GM12878 (cell line): ENCODE data around the gene BAIAP2L1. TPM values are rescaled to one million over a fixed set of nuclear protein-coding genes. Genes with fewer than 3 reads are reported as not detected.

Experiments used
- BACH1 ChIP-seq: fragments of 450-650 bp; IDR thresholded peaks from 2 replicates; pipeline ENCODE4 v1.6.1; 2017; ENCODE audit warnings: mild to moderate bottlenecking, borderline replicate concordance
- CEBPB ChIP-seq, 2 experiments: fragments of 150-350 bp in 1 of 2; IDR thresholded peaks; 2 replicates each; pipeline ENCODE4 v1.6.1; 2012 to 2014; ENCODE audit warnings: low read depth in 2 of 2, low read length in 2 of 2, borderline replicate concordance in 1 of 2, inconsistent platforms in 1 of 2
- ELK1 ChIP-seq: IDR thresholded peaks from 2 replicates; pipeline ENCODE4 v1.6.1; 2012; ENCODE audit warnings: low read depth, low read length, improper control_type of control experiment
- ESRRA ChIP-seq: IDR thresholded peaks from 2 replicates; pipeline ENCODE4 v1.6.1; 2012; ENCODE audit warnings: mild to moderate bottlenecking, low read length, improper control_type of control experiment
- FOXM1 ChIP-seq: IDR thresholded peaks from 2 replicates; pipeline ENCODE4 v1.6.1; 2012; ENCODE audit warnings: low read depth, mild to moderate bottlenecking, inconsistent platforms, low read length, moderate library complexity
- KAT2A ChIP-seq: conservative IDR thresholded peaks from 2 replicates; pipeline ENCODE4 v1.6.1; 2011; ENCODE audit warnings: low read depth, low read length; ENCODE audit not compliant: control insufficient read depth
- MXI1 ChIP-seq: fragments of 150-350 bp; IDR thresholded peaks from 2 replicates; pipeline ENCODE4 v1.6.1; 2011; ENCODE audit warnings: low read depth, mild to moderate bottlenecking, inconsistent platforms, low read length, improper control_type of control experiment
- NR2C1 ChIP-seq: fragments of 450-650 bp; IDR thresholded peaks from 2 replicates; pipeline ENCODE4 v1.6.1; 2017; ENCODE audit warnings: antibody characterized with exemption, mild to moderate bottlenecking, moderate library complexity
- NR2C2 ChIP-seq: IDR thresholded peaks from 2 replicates; pipeline ENCODE4 v1.6.1; 2011; ENCODE audit warnings: borderline replicate concordance, low read depth; ENCODE audit not compliant: control insufficient read depth, insufficient read length
- NR2F1 ChIP-seq: fragments of 450-650 bp; conservative IDR thresholded peaks from 2 replicates; pipeline ENCODE4 v1.6.1; 2017; ENCODE audit warnings: mild to moderate bottlenecking
- PAX8 ChIP-seq: fragments of 450-650 bp; IDR thresholded peaks from 2 replicates; pipeline ENCODE4 v1.6.1; 2017; ENCODE audit warnings: mild to moderate bottlenecking, moderate library complexity
- PBX3 ChIP-seq: IDR thresholded peaks from 2 replicates; pipeline ENCODE4 v1.6.1; 2011; ENCODE audit warnings: mild to moderate bottlenecking, low read depth, low read length, moderate library complexity; ENCODE audit not compliant: insufficient replicate concordance
- PML ChIP-seq: IDR thresholded peaks from 2 replicates; pipeline ENCODE4 v1.6.1; 2012; ENCODE audit warnings: low read length, inconsistent platforms
- POLR2A ChIP-seq: IDR thresholded peaks from 2 replicates; pipeline ENCODE4 v1.6.1; 2011; ENCODE audit warnings: low read depth, mild to moderate bottlenecking, low read length
- POU2F2 ChIP-seq: IDR thresholded peaks from 3 replicates; pipeline ENCODE4 v1.6.1; 2011; ENCODE audit warnings: low read depth, mild to moderate bottlenecking, low read length, borderline replicate concordance
- RAD21 ChIP-seq: IDR thresholded peaks from 2 replicates; pipeline ENCODE4 v1.6.1; 2011; ENCODE audit warnings: mild to moderate bottlenecking, low read depth, low read length, moderate library complexity; ENCODE audit not compliant: insufficient read depth
- RFX5 ChIP-seq: IDR thresholded peaks from 2 replicates; pipeline ENCODE4 v1.6.1; 2011; ENCODE audit warnings: low read depth, low read length, improper control_type of control experiment
- SKIL ChIP-seq: fragments of 450-650 bp; IDR thresholded peaks from 2 replicates; pipeline ENCODE4 v1.6.1; 2017; ENCODE audit warnings: mild to moderate bottlenecking, low read depth, inconsistent platforms; ENCODE audit not compliant: poor library complexity, severe bottlenecking
- SMAD5 ChIP-seq: IDR thresholded peaks from 2 replicates; pipeline ENCODE4 v1.6.1; 2016; ENCODE audit warnings: antibody characterized with exemption, low read depth
- STAT1 ChIP-seq: fragments of 450-650 bp; conservative IDR thresholded peaks from 2 replicates; pipeline ENCODE4 v1.6.1; 2014; ENCODE audit warnings: antibody characterized with exemption, mild to moderate bottlenecking
- STAT3 ChIP-seq: IDR thresholded peaks from 2 replicates; pipeline ENCODE4 v1.6.1; 2011; ENCODE audit warnings: low read depth, low read length, improper control_type of control experiment
- SUZ12 ChIP-seq: fragments of 200-600 bp; sonication (generic); IDR thresholded peaks from one replicate; pipeline ENCODE4 v1.6.1; 2018; ENCODE audit warnings: antibody characterized with exemption, mild to moderate bottlenecking; ENCODE audit not compliant: unreplicated experiment
- USF1 ChIP-seq: IDR thresholded peaks from 2 replicates; pipeline ENCODE4 v1.6.1; 2011; ENCODE audit warnings: borderline replicate concordance, low read depth, mild to moderate bottlenecking, moderate library complexity, mixed read lengths, low read length; ENCODE audit not compliant: insufficient read depth; ENCODE audit errors: extremely low read length
- ZZZ3 ChIP-seq: IDR thresholded peaks from 2 replicates; pipeline ENCODE4 v1.6.1; 2011; ENCODE audit warnings: low read depth; ENCODE audit not compliant: control insufficient read depth, insufficient read length
- polyA plus RNA-seq, 11 experiments: library from polyadenylated mRNA; depleted of rRNA in 4 of 11; unstranded in 6 of 11; stranded (reverse) in 5 of 11; fragments of >200 nt; fragmentation: Nextera tagmentation in 4 of 11; fragmentation: Illumina TruSeq in 1 of 11; extraction: Ambion mirVana in 4 of 11; extraction: Trizol in 1 of 11; gene quantifications; 1 replicate in 1 of 11; 2 replicates in 10 of 11; pipeline versions ENCODE4 v1.2.1 to v1.2.3, GENCODE V29; 2011 to 2016; ENCODE audit warnings: inconsistent platforms in 2 of 11, missing spikeins in 2 of 11, low read depth in 1 of 11
- total RNA-seq, 4 experiments: library from RNA; depleted of rRNA in 3 of 4; stranded (reverse); fragments of >200 nt in 3 of 4; fragmentation: Illumina TruSeq in 1 of 4; extraction: Trizol in 1 of 4; gene quantifications; 2 replicates each; pipeline versions ENCODE4 v1.2.1 to v1.2.3, GENCODE V29; 2013 to 2021

BAIAP2L1 gene
- total and polyA plus RNA-seq, 10 of the 15 experiments (the other 5 are each of a cell fraction or from before 2014, with no cell fraction given), result 8.9 to 60.2 (median 35.7) TPM

GRCh38 chr7:98314469-98314868, 86.4 kb downstream of the BAIAP2L1 start (continued):
- TF ChIP-seq SKIL (no peak), USF1 (no peak), POU2F2 (no peak), RAD21 (no peak), PAX8 (no peak), NR2C2 (no peak), BACH1 (no peak), POLR2A (no peak), FOXM1 (0 out of 2 replicates have a peak, but pooled peaks have one; percentile 11), RFX5 (no peak), NR2C1 (no peak), KAT2A (no peak), PBX3 (no peak), SUZ12 (no peak), PML (no peak), MXI1 (no peak), ZZZ3 (no peak), CEBPB (IDR thresholded peaks at IDR 0.05; ENCODE audit: borderline replicate concordance in 1 of 2, low read depth in 2 of 2, low read length in 2 of 2) (no peak; a peak in 1 of 4 replicates), STAT3 (no peak), STAT1 (no peak), SMAD5 (no peak), NR2F1 (no peak), ELK1 (no peak), ESRRA (no peak)
